CD4-positive, alpha-beta T cell treated with Interferon alpha-2 for 1 hour (primary cell): ENCODE results near the gene GALNT9.

ENCODE experiments used
- DNase-seq, 2 donors: peaks; one replicate each; pipeline ENCODE4 v3.0.0-alpha.2; 2020 to 2022

GALNT9 gene

DNA sequence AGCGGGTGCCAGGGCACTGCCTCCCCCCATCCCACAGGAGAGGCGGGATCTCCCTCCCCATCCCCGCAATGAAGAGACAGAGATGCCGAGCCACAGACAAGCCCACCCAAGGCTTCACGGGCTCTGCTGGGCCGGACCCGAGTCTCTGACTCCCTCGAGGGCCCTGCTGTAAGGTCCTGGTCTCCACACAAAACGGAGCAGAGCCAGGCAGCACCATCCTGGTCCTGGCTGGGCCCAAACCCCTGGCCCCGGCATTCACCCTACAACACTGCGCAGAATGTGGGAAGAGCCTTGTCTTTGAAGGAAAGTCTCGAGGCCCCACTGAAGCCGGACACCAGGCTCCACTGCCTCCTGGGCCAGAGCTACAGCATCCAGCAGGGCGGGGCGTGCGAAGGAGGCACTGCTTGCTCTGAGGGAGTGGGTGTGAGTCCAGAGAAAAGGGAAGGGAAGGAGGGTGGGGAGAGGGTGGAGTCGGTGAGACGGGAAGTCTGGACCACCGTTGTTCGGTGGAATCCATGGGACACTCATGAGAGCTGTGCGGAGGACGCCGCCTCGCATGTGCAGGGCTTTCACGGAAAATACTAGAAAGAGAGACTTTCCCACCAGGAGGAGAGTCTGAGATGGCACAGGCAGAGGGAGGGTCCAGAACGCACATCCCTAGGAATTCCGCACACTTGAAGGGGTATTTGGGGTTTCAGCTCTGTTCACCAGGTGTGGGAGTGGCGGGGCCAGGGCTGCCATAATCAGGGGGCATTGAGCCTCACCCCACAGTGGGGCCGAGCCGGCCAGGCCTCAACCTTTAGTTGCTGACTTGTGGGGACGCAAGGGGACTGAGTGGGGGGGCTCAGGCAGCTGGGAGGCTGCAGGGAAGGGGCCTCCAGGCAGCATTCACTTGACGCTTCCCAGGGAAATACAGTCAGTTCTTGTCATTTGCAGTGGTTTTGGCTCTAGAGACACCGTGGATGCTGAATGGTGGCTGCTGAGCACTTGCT is 36.8 kb downstream of the GALNT9 start:
- DNase-seq = no peak

DNA sequence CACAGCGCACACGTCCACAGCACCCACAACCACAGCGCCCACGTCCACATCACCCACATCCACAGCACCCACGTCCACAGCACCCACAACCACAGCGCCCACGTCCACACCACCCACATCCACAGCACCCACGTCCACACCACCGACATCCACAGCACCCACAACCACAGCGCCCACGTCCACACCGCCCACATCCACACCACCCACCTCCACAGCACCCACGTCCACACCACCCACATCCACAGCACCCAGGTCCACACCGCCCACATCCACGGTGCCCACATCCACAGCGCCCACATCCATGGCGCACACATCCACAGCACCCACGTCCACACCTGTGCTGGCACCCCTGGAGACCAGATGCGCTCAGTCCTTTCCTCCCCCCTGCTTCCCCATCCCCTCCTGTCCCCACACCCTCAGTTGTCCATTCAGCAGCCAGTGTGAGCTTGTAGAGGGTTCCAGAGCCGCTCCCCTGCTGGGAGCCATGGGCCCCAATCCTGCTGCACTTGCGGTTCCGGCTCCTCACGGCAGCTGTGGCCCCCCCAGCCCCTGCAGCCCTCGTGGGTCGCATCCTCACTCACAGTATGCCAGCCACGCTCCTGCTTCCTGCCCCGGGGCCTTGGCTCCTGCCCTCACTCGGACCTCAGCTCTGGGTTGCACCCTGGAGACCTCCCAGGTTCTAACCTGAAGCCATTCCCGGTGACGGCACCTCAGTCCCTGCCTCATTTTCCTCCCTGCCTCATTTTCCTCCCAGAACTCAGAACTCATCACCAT is 37.8 kb downstream of the GALNT9 start:
- no peak for DNase-seq

DNA sequence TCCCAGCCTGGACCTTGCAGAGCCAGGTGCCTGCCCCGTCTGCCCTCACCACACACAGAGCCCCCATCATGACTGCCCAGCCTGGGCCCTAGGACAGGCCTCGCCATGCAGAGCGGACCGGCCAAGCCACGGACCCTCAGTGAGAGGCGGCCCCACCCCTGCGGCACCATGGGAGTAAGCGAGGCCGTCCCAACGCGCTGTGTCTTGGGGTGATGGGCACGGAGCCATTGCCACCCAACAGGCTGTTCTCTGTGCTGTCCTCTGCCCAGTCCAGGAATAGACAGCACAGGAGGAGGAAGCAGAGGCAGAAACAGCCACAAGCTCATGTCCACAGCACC is 39.2 kb downstream of the GALNT9 start:
- DNase-seq = no peak

GRCh38 chr12:132289356-132290202 is 39.8 kb downstream of the GALNT9 start:
- no peak for DNase-seq

DNA sequence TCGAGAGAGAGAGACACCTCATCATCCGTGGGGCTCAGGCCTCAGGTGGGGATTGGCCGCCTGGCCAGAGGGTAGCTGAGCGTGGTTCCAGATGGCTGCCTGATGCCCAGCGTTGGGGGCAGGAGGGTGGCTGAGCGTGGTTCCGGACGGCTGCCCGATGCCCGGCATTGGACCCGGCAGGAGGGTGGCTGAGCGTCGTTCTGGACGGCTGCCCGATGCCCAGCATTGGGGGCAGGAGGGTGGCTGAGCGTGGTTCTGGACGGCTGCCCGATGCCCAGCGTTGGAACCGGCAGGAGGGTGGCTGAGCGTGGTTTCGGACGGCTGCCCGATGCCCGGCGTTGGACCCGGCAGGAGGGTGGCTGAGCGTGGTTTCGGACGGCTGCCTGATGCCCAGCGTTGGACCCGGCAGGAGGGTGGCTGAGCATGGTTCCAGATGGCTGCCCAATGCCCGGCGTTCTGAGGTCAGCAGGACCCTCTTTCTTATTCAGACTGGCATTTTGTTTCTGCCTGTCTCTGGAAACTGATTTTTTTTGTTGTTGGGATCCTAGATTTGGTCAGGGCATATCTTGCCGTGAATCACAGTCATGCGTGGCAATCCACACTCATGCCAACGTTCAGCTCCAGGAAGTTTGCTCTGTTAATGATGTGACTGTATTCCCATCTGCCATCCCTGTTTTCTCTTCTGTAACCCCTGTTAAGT is 40.7 kb downstream of the GALNT9 start:
- DNase-seq = no peak

DNA sequence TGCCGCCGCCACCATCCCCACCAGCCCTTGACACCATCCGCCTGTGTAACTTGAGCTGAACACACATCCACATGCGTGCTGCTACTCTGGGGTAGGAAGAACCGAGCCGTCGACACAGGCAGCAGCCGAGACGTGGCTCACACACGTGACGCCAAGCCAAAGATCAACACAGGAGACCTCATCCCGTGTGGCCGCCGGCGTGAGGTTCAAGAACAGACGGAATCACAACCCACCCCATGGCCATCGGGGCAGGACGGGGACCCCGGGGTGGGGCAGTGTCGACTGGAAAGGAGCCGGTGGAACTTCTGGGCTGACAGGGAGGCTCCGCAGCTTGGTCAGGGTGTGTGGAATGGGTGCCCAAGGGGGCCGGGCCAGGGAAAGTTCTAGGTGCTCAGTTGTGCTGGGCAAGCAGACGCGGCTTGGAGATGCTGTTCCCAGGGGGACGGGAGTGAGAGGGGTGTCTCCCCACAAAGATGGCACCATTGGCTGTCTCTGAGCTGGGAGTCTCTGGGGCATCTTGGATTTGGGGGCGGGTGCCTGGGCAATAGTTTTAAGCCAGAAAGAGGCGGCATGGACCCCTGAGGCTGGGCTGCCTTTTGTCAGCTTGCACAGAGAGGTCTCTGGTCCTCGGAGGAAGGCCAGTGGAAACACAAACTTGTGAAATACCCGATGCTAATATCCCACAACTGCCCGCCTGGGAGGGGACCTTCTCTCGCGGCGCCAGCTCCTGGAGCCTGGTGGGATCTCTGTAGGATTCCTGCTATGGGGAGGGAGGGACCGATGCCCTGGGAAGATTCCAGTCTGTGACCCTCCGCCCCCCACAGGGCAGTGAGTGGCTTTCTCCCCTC is 41.8 kb downstream of the GALNT9 start:
- DNase-seq = no peak

DNA sequence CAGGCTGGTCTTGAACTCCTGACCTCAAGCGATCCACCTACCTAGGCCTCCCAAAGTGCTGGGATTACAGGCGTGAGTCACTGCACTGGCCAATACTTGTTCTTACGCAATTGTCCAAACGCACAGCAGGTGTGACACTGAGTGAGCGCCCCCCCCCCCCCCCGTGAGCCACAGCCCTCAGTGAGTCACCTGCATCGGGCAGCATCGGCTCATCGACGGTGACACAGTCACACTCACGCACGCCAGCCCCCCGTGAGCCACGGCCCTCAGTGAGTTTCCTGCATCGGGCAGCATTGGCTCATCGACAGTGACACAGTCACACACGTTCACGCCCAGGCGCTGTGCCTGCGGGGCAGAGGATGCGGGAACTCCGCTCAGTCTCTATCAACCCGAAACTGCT is 42.5 kb downstream of the GALNT9 start:
- no peak for DNase-seq

DNA sequence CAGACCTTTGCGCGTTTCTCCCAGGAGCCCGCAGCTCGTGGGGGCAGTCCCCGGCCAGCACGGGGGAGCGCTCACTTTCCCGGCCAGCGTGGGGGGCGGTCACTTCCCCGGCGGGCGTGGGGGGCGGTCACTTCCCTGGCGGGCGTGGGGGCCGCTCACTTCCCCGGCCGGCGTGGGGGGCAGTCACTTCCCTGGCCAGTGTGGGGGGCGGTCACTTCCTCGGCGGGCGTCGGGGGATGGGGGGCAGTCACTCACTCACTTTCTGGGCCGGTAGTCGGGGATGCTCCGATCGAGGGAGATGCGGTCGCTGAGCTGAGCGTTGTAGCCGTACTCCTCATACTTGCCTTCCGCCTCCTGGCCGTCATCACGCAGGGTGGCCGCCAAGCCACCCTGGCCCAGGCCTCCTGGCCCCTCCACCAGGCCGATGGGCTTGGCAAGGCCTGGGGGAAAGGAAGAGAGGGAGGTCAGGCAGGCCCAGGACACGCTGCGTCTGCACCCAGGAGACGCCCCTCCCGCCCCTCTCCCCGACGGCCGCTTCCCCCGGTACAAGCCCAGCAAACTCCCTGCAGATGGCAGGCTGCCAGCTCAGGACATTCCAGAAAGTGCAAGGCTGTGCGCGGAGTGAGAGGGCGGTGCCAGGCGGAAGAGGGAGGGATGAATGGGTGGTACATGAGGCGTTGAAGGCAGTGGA is 43.3 kb downstream of the GALNT9 start:
- DNase-seq = no peak

DNA sequence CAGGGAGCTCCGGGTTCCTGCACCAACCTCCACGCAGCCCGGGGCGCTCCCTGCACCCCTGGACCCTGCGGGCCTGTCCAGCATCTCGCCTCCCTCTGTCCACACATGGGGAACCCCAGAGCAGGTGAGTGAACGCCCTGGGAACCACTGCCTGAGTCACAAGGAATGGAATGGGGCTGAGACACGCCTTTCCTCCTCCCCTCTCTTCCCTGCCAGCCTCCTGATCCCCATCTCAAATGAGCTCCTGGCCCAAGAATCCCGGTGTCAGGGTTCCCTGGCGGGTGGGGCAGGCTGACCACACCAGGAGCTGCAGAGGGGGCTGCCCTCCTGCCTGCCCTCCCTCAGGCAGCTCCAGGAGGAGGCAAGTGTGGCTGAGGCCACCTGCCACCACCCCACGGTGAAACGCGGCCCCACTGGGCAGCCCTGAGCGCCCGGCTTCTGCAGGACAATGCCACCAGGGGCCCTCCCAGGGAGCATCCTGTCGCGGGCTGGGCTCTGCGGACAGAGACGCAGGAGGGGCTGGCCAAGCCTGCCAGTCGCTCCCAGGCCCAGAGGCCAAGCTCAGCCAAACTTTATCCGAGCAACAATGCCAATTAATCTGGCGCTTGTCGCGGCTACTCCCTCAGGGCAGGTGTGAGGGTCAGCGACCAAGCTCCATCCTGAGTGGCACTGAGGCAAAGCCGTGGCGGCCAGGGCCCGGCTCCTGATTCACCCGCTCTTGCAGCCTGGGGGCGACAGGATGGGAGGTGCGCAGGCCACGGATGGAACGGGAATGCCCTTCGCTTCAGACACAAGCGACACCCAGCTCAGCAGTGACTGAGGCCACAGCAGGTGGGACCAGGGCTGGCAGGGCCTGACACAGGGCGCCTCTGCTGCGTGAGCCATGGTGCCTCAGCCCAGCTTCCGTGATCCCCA is 44.3 kb downstream of the GALNT9 start:
- no peak for DNase-seq

DNA sequence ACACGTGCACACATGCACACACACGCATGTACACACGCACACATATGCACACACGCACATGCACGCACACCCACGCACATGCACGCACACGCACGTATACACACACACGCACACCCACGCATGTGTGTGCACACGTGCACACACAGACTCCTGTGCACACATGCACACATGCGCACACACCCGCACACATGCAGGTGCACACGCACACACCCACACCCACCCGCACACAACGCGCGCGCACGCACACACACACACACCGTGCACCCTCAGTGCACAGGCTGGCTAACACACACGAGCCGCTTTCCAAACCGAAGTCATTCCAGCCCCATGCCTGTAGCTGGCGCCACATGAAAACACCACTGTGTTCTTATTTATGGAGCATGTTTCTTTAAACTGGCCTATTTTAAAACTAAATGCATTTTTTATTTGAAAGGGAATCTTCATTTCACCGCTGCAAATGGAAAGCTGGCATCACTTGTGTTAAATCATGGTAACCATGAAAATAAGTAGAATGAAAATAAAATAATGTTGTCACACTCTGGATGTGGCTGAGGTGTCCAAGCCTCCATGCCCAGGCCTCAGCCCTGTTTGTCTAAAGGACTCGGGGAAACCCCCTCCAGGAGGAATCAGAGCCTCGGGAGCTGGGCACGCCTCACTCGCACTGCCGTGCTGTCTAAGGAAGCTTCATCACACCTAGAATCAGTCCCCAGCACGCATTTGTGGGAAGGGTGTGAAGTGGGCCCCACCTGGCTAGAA is 45.1 kb downstream of the GALNT9 start:
- DNase-seq = no peak

GRCh38 chr12:132282950-132283771 is 46.2 kb downstream of the GALNT9 start:
- peak in 1 of 2 donors; percentile 25 for DNase-seq

DNA sequence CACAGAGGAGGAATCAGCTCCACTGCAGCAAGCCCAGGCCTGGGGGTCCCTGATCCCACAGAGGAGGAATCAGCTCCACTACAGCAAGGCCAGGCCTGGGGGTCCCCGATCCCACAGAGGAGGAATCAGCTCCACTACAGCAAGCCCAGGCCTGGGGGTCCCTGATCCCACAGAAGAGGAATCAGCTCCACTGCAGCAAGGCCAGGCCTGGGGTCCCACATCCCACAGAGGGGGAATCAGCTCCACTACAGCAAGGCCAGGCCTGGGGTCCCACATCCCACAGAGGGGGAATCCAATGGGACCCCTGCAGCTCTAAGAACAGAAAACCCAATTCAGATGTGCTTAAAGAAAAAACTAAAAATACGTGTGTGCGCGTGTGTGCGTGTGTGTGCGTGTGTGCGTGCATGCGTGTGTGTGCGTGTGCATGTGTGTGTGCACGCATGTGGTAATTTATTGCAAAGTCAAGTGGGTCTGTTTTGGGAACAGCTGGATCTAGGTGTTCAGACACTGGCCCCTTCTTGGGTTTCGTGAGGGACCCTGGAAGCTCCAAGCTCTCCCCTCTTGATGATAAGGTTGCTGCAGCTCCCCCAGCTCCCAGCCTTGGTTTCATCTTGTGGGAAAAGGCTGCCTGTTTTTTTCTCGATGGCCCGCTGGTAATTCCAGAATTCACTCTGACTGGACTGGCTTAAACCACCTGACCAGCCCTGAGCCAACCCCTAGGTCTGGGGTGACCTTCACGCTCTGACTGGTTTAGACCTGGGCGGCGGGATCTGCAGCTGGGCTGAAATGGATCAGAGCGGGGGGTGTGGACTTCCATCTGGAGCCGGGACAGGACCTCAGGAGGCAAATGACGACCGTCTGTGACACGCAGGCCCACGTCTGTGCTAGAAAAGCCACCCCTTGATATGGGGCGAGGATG is 47.1 kb downstream of the GALNT9 start:
- DNase-seq = no peak

DNA sequence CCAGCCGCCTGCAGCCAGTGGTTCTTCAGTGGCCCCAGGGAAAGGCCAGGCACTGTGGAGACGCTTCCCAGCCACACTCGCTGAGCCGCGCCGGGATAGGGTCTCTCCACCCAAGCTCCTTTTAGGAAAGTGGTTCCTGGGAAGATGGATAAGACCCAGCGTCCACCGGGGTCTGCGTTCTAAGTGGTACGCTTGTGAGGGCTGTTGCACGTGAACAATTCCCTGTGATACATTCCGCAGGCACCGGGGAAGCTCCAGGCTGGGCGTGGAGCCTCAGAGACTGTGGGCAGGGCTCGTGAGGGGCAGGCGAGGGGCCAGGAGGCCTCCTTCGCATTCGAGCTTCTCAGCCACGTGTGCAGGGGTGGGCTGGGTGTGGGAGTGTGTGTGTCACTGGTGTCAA is 48.4 kb downstream of the GALNT9 start:
- no peak for DNase-seq

DNA sequence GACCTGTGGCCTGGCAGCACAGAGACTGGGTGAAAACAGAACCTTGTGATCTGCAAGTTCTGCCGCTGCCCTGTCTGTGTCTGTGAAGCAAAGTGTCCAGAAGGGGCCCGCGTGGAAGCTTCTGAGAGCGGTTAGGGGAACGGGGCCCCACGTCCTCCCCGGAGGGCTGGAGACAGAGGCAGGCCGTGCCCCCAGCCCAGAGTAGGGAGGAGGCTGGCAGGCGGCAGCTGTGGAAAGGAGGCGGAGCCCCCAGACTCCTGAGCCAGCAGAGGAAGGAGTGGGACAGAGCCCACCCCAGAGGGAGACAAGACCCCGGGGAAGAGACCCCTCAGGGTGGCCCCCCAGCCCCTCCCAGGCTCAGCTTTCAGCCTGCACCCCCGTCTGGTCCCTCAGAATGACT is 49.0 kb downstream of the GALNT9 start:
- DNase-seq = no peak

GRCh38 chr12:132279930-132280329 is 49.5 kb downstream of the GALNT9 start:
- no peak for DNase-seq

DNA sequence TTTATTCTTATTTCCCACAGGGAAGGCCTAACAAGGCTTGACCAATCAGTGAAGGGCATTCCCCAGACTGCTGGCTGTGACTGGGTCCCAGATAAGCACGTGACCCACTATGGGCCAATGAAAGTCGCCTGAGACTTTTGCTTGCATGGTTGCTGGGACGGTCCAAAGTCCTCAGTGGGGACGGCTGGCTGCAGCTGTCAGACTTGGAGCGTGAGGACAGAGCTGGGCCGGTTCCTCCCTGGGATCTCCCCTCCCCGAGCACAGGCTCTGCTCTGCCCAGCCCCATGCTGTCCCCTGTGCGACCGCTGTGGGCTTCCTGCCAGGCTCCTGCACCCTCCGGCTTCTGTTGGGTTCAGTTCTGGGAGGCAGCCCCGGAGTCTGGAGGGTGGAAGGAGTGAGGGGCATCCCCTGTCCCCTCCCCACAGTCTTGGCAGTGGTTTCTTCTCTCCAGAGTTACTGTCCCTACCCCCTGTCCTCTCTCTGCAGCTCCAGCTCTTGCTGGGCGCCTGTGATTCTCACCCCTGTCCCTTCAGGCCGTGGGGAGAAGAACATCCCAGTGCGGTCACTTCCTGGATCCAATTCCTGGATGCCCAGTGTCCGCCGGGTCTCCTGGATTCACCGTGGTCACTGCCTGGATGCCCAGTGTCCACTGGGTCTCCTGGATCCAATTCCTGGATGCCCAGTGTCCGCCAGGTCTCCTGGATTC is 50.1 kb downstream of the GALNT9 start:
- DNase-seq = no peak
